ACC112 (cell line): Measurements from ENCODE around the gene MATN4.
A peak's percentile ranks its signal among the peaks of the same experiment; 100 is the strongest.

Experiments
- H2AFZ ChIP-seq: fragments of 200-600 bp; sonication (generic); one replicate; pipeline ENCODE4 v1.6.0; 2017; ENCODE audit warnings: antibody characterized with exemption, low read length; ENCODE audit not compliant: unreplicated experiment
- H3K27ac ChIP-seq: fragments of 200-600 bp; sonication (generic); 2 replicates; pipeline ENCODE4 v1.5.1; 2014; ENCODE audit warnings: low read depth, mild to moderate bottlenecking, antibody characterized with exemption, low read length, moderate library complexity
- H3K27me3 ChIP-seq: fragments of 200-600 bp; sonication (generic); 2 replicates; pipeline ENCODE4 v1.6.1; 2014; ENCODE audit warnings: mild to moderate bottlenecking, antibody characterized with exemption, low read length, moderate library complexity, mixed read lengths; ENCODE audit not compliant: insufficient read depth
- H3K36me3 ChIP-seq: fragments of 200-600 bp; sonication (generic); 2 replicates; pipeline ENCODE4 v1.6.1; 2016; ENCODE audit warnings: mild to moderate bottlenecking, antibody characterized with exemption, low read length, moderate library complexity, mixed read lengths; ENCODE audit not compliant: insufficient read depth
- H3K4me1 ChIP-seq: fragments of 200-600 bp; sonication (generic); one replicate; pipeline ENCODE4 v1.6.1; 2016; ENCODE audit warnings: low read length, mixed read lengths; ENCODE audit not compliant: insufficient read depth, unreplicated experiment, control insufficient read depth
- H3K4me3 ChIP-seq: fragments of 200-600 bp; sonication (generic); 2 replicates; pipeline ENCODE4 v1.5.1; 2014; ENCODE audit warnings: mild to moderate bottlenecking, low read depth, low read length
- H3K79me2 ChIP-seq: fragments of 200-600 bp; sonication (generic); one replicate; pipeline ENCODE4 v1.6.0; 2016; ENCODE audit warnings: low read length; ENCODE audit not compliant: control insufficient read depth, unreplicated experiment, insufficient read depth

MATN4 gene

GRCh38 chr20:45346851-45347250, 38.8 kb upstream of the MATN4 start:
- H3K4me3 ChIP-seq: peak overlapping the region; percentile 84
- H3K27ac ChIP-seq: peak overlapping the region; percentile 85
- H2AFZ ChIP-seq: no peak overlapping the region
- peaks cover 61% of the 10 kb centered on the region for H3K79me2 ChIP-seq
- no peaks in the 10 kb centered on the region for H3K27me3 ChIP-seq
- H3K36me3 ChIP-seq: no peaks in the 10 kb centered on the region
- peaks cover 51% of the 10 kb centered on the region for H3K4me1 ChIP-seq

- no peaks in the 10 kb centered on the region for H3K27me3 ChIP-seq
- H3K4me3 ChIP-seq: peak overlapping the region; percentile 84
- H3K79me2 ChIP-seq: peaks cover 67% of the 10 kb centered on the region
- no peaks in the 10 kb centered on the region for H3K36me3 ChIP-seq
- peak overlapping the region; percentile 85; the same call in 1 of the 2 replicates for H3K27ac ChIP-seq
- no peak overlapping the region for H2AFZ ChIP-seq
- peaks cover 56% of the 10 kb centered on the region for H3K4me1 ChIP-seq
These were observed 38.2 kb upstream of the MATN4 start for GRCh38 chr20:45346291-45346718.

GRCh38 chr20:45345104-45345936, 37.2 kb upstream of the MATN4 start:
- Histone ChIP-seq H3K27ac (peak overlapping the region; percentile 85), H3K27me3 (no peaks in the 10 kb centered on the region), H2AFZ (no peak overlapping the region), H3K4me1 (peaks cover 66% of the 10 kb centered on the region), H3K4me3 (peak overlapping the region; percentile 84), H3K36me3 (peaks cover 7% of the 10 kb centered on the region; the same call in 1 of the 2 replicates), H3K79me2 (peaks cover 76% of the 10 kb centered on the region)

GRCh38 chr20:45344168-45344860, 36.2 kb upstream of the MATN4 start:
- Histone ChIP-seq H3K4me3 (peak overlapping the region; percentile 84), H3K36me3 (peaks cover 12% of the 10 kb centered on the region; the same call in 1 of the 2 replicates), H3K79me2 (peaks cover 86% of the 10 kb centered on the region), H3K27ac (peak overlapping the region; percentile 85), H3K4me1 (peaks cover 72% of the 10 kb centered on the region), H3K27me3 (no peaks in the 10 kb centered on the region), H2AFZ (no peak overlapping the region)

GRCh38 chr20:45343532-45344167, 35.6 kb upstream of the MATN4 start:
- H3K27me3 ChIP-seq: no peaks in the 10 kb centered on the region
- peaks cover 92% of the 10 kb centered on the region for H3K79me2 ChIP-seq
- H2AFZ ChIP-seq: no peak overlapping the region
- peak overlapping the region; percentile 85 for H3K27ac ChIP-seq
- H3K36me3 ChIP-seq: peaks cover 12% of the 10 kb centered on the region; the same call in 1 of the 2 replicates
- peak overlapping the region; percentile 58 for H3K4me3 ChIP-seq
- H3K4me1 ChIP-seq: peaks cover 77% of the 10 kb centered on the region

GRCh38 chr20:45342855-45343531, 34.9 kb upstream of the MATN4 start:
- Histone ChIP-seq H3K4me3 (peak overlapping the region; percentile 58), H3K79me2 (peaks cover 94% of the 10 kb centered on the region), H3K36me3 (peaks cover 12% of the 10 kb centered on the region; the same call in 1 of the 2 replicates), H3K27me3 (no peaks in the 10 kb centered on the region), H3K27ac (peak overlapping the region; percentile 85), H2AFZ (no peak overlapping the region), H3K4me1 (peaks cover 81% of the 10 kb centered on the region)

- peaks cover 12% of the 10 kb centered on the region; the same call in 1 of the 2 replicates for H3K36me3 ChIP-seq
- H3K27me3 ChIP-seq: no peaks in the 10 kb centered on the region
- peaks cover 86% of the 10 kb centered on the region for H3K79me2 ChIP-seq
- peaks cover 89% of the 10 kb centered on the region for H3K4me1 ChIP-seq
- peak overlapping the region; percentile 58 for H3K4me3 ChIP-seq
- H3K27ac ChIP-seq: peak overlapping the region; percentile 85
- H2AFZ ChIP-seq: no peak overlapping the region
These were observed 34.1 kb upstream of the MATN4 start for GRCh38 chr20:45341939-45342854.

- H3K27ac ChIP-seq: peak overlapping the region; percentile 85
These were observed 33.5 kb upstream of the MATN4 start for GRCh38 chr20:45341579-45341938.

GRCh38 chr20:45340951-45341350, 32.9 kb upstream of the MATN4 start:
- Histone ChIP-seq H3K27me3 (no peaks in the 10 kb centered on the region), H3K36me3 (peaks cover 12% of the 10 kb centered on the region; the same call in 1 of the 2 replicates), H3K27ac (no peak overlapping the region), H2AFZ (no peak overlapping the region), H3K4me3 (no peak overlapping the region), H3K79me2 (peaks cover 78% of the 10 kb centered on the region), H3K4me1 (peaks cover 92% of the 10 kb centered on the region)

More at GRCh38 chr20:45341579-45341938, 33.5 kb upstream of the MATN4 start:
- peak overlapping the region; percentile 58 for H3K4me3 ChIP-seq
- H3K79me2 ChIP-seq: peaks cover 79% of the 10 kb centered on the region
- no peaks in the 10 kb centered on the region for H3K27me3 ChIP-seq
- peaks cover 12% of the 10 kb centered on the region; the same call in 1 of the 2 replicates for H3K36me3 ChIP-seq
- H3K4me1 ChIP-seq: peaks cover 92% of the 10 kb centered on the region
- H2AFZ ChIP-seq: no peak overlapping the region
